ENCODE results near the gene TALDO1.
A peak's percentile ranks its signal among the peaks of the same experiment; 100 is the strongest.

The TALDO1 gene

GRCh38 chr11:808427-809286 lies 61.4 kb downstream of the TALDO1 start:
- peak overlapping the region; percentile 98 for H3K4me3 ChIP-seq (ENCODE audit: low read length)

DNA sequence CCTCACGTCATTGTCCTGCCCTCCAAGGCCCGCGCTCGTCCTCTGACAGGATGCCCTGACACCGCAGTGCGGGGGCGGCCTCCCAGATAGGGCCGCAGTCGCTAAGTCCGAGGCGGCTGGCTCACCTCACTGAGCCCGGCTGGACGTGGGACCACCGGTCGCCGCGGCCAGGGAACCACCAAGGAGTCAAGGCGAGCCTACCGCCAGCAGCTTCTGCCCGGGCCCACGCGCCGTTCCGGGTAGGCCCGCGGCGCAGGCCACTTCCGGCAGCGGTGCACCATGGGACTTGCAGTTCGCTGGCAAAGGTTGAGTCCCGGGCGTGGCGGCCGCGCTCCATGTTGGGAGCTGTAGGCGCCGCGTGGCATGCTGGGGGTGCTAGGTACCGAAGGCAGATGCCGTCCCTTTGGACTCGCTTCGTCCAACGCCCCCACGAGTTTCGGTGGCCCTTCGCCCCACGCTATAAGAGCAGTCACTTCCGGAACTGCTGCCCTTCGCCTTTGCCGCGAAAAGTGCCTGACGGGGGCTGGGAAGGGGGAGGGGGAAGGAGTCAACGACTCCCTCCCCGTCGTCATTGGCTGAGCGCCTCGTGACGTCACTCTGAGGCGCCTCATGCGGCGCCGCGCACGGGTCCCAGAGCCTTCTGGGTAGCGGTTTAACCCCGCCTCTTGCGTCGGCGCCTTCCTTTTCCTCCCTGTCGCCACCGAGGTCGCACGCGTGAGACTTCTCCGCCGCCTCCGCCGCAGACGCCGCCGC lies 62.2 kb downstream of the TALDO1 start, which contains the start of gene RPLP2:
Gene RPLP2, plus strand, starts transcription at position 681 of the 753 bp plus-strand sequence. CDS start 268 bp downstream, outside the sequence.
- Histone ChIP-seq H3K9ac (ENCODE audit: low read depth, low read length) (peak within 1 kb of the TSS; percentile 99), H3K4me1 (ENCODE audit: insufficient read depth, low read length) (peaks cover 6% of the 10 kb centered on the region), H3K9me3 (ENCODE audit: insufficient read depth, low read depth, low read length) (no peaks in the 10 kb centered on the region), H3K27ac (ENCODE audit: low read depth, low read length) (peak within 1 kb of the TSS; percentile 98), H3K36me3 (ENCODE audit: insufficient read depth, low read length) (peaks cover 32% of the 10 kb centered on the region), H3K4me3 (ENCODE audit: low read length) (peak within 1 kb of the TSS; percentile 98), H3K27me3 (ENCODE audit: insufficient read depth, low read length) (no peaks in the 10 kb centered on the region)
- WGBS: under 1% methylated on average over 81 of the region's 81 CpGs

More at GRCh38 chr11:808427-809286, 61.4 kb downstream of the TALDO1 start:
- peak overlapping the region; percentile 99 for H3K9ac ChIP-seq (ENCODE audit: low read depth, low read length)
- no peaks in the 10 kb centered on the region for H3K9me3 ChIP-seq (ENCODE audit: insufficient read depth, low read depth, low read length)
- peaks cover 31% of the 10 kb centered on the region for H3K36me3 ChIP-seq (ENCODE audit: insufficient read depth, low read length)
- no peaks in the 10 kb centered on the region for H3K27me3 ChIP-seq (ENCODE audit: insufficient read depth, low read length)
- H3K4me1 ChIP-seq (ENCODE audit: insufficient read depth, low read length): peaks cover 6% of the 10 kb centered on the region
- WGBS: 36% methylated on average over 36 of the region's 36 CpGs
- H3K27ac ChIP-seq (ENCODE audit: low read depth, low read length): peak overlapping the region; percentile 98

DNA sequence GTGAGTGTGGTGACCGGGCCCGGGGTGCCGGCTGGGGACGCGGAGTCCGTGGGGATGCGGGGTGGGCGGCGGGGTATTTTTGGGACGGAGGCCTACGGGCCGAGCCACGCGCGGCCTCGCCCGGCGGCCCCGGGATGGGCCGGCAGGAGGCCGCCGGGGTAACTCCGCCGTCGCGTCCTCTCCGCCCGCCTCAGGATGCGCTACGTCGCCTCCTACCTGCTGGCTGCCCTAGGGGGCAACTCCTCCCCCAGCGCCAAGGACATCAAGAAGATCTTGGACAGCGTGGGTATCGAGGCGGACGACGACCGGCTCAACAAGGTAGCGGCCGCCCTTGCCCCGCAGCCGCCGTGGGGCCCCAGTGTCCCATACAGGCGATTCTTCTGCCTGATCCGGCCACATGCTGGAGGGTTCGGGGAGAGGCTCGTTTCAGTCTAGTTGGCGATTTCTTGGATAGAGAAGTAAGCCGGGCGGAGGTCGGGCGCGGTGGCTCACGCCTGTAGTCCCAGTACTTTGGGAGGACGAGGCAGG lies 62.8 kb downstream of the TALDO1 start:
- Histone ChIP-seq H3K4me3 (ENCODE audit: low read length) (peak overlapping the region; percentile 98), H3K27ac (ENCODE audit: low read depth, low read length) (peak overlapping the region; percentile 98), H3K9ac (ENCODE audit: low read depth, low read length) (peak overlapping the region; percentile 99), H3K27me3 (ENCODE audit: insufficient read depth, low read length) (no peaks in the 10 kb centered on the region), H3K4me1 (ENCODE audit: insufficient read depth, low read length) (peaks cover 6% of the 10 kb centered on the region), H3K9me3 (ENCODE audit: insufficient read depth, low read depth, low read length) (no peaks in the 10 kb centered on the region), H3K36me3 (ENCODE audit: insufficient read depth, low read length) (peaks cover 34% of the 10 kb centered on the region)
- WGBS: under 1% methylated on average over 55 of the region's 55 CpGs

GRCh38 chr11:811446-812245 lies 64.4 kb downstream of the TALDO1 start:
- H3K36me3 ChIP-seq (ENCODE audit: insufficient read depth, low read length): peaks cover 35% of the 10 kb centered on the region
- H3K4me3 ChIP-seq (ENCODE audit: low read length): peak overlapping the region; percentile 98
- no peaks in the 10 kb centered on the region for H3K9me3 ChIP-seq (ENCODE audit: insufficient read depth, low read depth, low read length)
- no peaks in the 10 kb centered on the region for H3K27me3 ChIP-seq (ENCODE audit: insufficient read depth, low read length)
- 91% methylated on average over 13 of the region's 14 CpGs for WGBS
- peak overlapping the region; percentile 99 for H3K9ac ChIP-seq (ENCODE audit: low read depth, low read length)
- peaks cover 6% of the 10 kb centered on the region for H3K4me1 ChIP-seq (ENCODE audit: insufficient read depth, low read length)
- peak overlapping the region; percentile 98 for H3K27ac ChIP-seq (ENCODE audit: low read depth, low read length)

GRCh38 chr11:812390-812789 lies 65.1 kb downstream of the TALDO1 start:
- Histone ChIP-seq H3K4me1 (ENCODE audit: insufficient read depth, low read length) (peaks cover 6% of the 10 kb centered on the region), H3K27me3 (ENCODE audit: insufficient read depth, low read length) (no peaks in the 10 kb centered on the region), H3K4me3 (ENCODE audit: low read length) (no peak overlapping the region), H3K27ac (ENCODE audit: low read depth, low read length) (no peak overlapping the region), H3K36me3 (ENCODE audit: insufficient read depth, low read length) (peaks cover 35% of the 10 kb centered on the region), H3K9me3 (ENCODE audit: insufficient read depth, low read depth, low read length) (no peaks in the 10 kb centered on the region), H3K9ac (ENCODE audit: low read depth, low read length) (no peak overlapping the region; the same call in 1 of the 2 replicates)
- 97% methylated on average over 3 of the region's 3 CpGs for WGBS

GRCh38 chr11:813072-813455 lies 65.8 kb downstream of the TALDO1 start:
- WGBS: 94% methylated on average over 6 of the region's 6 CpGs
- H3K36me3 ChIP-seq (ENCODE audit: insufficient read depth, low read length): peaks cover 35% of the 10 kb centered on the region

DNA sequence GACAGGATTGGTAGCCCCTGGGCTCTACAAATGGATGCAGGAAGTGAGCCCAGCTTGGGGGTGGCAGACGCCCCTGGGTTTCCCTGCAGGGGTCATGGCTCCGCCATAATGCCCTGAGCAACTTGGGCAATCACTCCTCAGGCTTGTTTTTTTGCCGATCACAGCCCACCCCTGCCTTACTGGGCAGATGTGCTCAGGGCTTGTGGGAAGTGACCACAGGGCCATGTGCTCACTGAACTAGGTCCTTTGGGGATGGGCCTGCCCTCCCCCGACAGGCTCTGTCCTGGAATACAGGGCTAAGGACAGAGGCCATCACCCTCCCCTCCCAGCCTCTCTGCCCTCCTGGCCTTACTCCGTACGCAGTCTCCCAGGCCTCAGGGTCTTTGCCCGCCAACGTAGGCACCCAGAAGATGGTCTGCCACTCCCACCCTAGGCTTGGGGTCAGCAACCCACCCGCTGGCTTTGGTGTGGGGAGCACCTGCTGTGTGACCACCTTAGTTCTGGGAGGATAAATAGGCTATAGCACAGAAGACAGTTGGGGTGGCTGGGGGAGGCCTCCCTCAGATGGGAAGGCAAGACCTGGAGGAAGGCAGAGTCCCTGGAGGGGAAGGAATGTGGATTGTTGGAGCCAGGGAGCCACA lies 66.3 kb downstream of the TALDO1 start:
- Histone ChIP-seq H3K4me1 (ENCODE audit: insufficient read depth, low read length) (peaks cover 6% of the 10 kb centered on the region), H3K4me3 (ENCODE audit: low read length) (no peak overlapping the region), H3K27me3 (ENCODE audit: insufficient read depth, low read length) (no peaks in the 10 kb centered on the region), H3K9ac (ENCODE audit: low read depth, low read length) (0 out of 2 replicates have a peak overlapping the region, but pooled peaks have one; percentile 9), H3K27ac (ENCODE audit: low read depth, low read length) (peak overlapping the region; percentile 49; the same call in 1 of the 2 replicates), H3K36me3 (ENCODE audit: insufficient read depth, low read length) (peaks cover 35% of the 10 kb centered on the region), H3K9me3 (ENCODE audit: insufficient read depth, low read depth, low read length) (no peaks in the 10 kb centered on the region)
- WGBS: 94% methylated on average over 9 of the region's 9 CpGs

More at GRCh38 chr11:813072-813455, 65.8 kb downstream of the TALDO1 start:
- no peak overlapping the region for H3K4me3 ChIP-seq (ENCODE audit: low read length)
- H3K9ac ChIP-seq (ENCODE audit: low read depth, low read length): 0 out of 2 replicates have a peak overlapping the region, but pooled peaks have one; percentile 9
- no peak overlapping the region; the same call in 1 of the 2 replicates for H3K27ac ChIP-seq (ENCODE audit: low read depth, low read length)
- no peaks in the 10 kb centered on the region for H3K27me3 ChIP-seq (ENCODE audit: insufficient read depth, low read length)
- H3K9me3 ChIP-seq (ENCODE audit: insufficient read depth, low read depth, low read length): no peaks in the 10 kb centered on the region
- peaks cover 6% of the 10 kb centered on the region for H3K4me1 ChIP-seq (ENCODE audit: insufficient read depth, low read length)
